ENCODE data around the gene GFPT2.

DNA sequence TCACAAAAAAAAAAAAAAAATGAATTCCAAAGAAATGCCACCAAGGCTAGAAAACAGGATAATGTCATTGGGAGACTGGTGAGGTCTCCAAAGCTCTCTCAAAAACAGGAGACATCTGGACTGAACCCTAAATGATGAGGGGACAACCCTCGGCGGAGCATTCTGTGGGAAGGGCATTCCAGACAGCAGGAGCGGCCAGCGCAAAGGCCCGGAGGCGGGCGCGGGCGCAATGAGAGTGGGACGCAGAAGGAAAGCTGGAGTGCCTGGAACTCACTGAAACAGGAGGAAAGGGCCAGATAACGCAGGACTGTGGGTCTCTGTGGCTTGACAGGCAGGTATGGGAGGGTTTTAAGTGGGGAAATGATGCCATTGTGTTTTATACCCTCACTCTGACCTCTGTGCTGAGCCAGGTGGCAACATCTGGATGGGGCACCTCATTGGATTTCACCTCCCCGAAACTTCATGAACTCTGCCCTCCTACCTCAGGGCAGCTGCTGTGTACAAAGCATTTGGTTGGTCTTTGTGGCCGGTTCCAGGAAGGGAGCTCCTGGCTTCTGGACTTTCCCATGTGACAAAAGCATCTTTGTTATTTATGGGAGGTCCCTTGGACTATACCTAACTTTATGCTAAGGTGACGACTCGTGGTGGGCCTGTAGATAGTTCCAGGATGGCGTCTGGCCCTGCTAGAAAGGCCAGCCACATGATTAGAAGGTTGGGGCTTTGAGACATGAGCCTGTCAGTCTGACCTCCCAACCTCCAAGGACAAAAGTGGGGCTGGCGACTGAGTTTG lies 49.7 kb downstream of the GFPT2 start:
- TF ChIP-seq, protein P1, sequence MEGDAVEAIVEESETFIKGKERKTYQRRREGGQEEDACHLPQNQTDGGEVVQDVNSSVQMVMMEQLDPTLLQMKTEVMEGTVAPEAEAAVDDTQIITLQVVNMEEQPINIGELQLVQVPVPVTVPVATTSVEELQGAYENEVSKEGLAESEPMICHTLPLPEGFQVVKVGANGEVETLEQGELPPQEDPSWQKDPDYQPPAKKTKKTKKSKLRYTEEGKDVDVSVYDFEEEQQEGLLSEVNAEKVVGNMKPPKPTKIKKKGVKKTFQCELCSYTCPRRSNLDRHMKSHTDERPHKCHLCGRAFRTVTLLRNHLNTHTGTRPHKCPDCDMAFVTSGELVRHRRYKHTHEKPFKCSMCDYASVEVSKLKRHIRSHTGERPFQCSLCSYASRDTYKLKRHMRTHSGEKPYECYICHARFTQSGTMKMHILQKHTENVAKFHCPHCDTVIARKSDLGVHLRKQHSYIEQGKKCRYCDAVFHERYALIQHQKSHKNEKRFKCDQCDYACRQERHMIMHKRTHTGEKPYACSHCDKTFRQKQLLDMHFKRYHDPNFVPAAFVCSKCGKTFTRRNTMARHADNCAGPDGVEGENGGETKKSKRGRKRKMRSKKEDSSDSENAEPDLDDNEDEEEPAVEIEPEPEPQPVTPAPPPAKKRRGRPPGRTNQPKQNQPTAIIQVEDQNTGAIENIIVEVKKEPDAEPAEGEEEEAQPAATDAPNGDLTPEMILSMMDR (IDR thresholded peaks at IDR 0.05) = no peak
- TF ChIP-seq POLR2A (IDR thresholded peaks at IDR 0.05) = no peak
